ENCODE measurements around the gene MAGI2.

The MAGI2 gene

DNA sequence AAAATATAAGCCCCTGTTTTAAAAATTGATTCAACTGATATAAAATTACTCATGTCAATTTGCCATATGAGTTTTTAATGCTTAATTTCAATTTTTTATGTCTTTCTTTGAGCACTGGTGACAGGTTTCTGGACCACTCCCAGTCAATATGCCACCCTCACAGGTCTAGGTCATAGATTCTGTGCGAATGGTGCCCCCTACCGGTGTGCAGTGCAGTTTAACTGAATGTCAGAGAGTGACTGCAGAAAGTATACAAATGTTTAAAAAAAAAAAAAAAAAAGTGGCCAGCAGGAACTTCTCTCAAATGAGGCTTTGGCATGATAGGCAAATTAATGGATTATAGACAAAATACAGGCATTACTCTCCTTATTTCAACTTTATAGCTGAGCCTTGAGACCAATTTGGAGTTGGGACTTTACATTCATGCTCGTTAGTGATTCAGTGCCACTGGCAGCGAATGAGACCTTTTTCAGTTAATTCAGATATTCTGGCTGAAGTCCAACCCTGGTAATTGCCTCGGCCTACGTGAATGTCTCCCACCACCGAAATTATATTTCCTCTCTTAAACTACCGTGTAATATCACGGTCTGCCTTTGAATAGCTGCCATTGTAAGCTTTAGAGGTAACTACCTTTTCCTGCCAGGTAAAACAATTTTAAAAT, 1227.3 kb downstream of the MAGI2 start:
- peak; percentile 33 for DNase-seq (ENCODE audit: low read depth, low spot score)

DNA sequence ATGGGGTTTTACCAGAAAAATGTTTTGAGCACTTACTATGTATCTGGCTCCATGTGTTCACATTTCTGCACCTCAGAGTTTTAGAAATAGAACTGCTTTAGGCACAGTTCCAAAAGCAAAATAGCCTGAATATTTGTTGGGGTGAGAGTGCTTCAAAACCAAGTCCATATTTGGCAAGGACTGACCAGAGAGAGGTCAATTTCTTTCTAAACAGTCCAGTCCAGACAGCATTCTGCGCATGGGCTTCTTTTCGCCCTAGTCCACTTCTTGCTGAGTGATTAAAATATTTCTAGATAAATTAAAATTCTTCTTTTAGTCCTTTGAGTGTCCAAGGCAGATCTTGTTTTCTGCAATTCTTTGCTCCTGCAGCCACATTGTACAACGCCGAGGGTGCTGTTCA, 1227.9 kb downstream of the MAGI2 start:
- no peak for DNase-seq (ENCODE audit: low read depth, low spot score)

DNA sequence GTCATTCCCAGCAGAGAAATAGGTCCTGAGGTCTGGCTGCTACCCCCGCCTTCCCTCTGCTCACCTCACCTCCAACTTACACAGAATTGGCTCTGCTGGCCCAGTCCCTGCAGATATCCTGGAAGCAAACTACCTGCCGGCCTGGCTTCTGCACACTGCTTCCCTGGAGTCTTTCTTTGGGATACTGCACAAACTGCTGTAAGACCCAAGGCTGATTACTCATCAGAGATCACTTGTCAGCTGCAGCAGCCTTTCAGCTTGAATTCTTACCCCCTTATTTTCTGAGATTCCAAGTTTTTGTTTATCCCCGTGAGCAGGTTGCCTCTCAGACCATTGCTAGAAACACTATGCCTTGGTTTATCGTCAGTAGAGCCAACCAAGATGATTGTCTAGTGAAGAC, 1228.5 kb downstream of the MAGI2 start:
- no peak for DNase-seq (ENCODE audit: low read depth, low spot score)

GRCh38 chr7:78223598-78223997, 1229.9 kb downstream of the MAGI2 start:
- no peak for DNase-seq (ENCODE audit: low read depth, low spot score)

DNA sequence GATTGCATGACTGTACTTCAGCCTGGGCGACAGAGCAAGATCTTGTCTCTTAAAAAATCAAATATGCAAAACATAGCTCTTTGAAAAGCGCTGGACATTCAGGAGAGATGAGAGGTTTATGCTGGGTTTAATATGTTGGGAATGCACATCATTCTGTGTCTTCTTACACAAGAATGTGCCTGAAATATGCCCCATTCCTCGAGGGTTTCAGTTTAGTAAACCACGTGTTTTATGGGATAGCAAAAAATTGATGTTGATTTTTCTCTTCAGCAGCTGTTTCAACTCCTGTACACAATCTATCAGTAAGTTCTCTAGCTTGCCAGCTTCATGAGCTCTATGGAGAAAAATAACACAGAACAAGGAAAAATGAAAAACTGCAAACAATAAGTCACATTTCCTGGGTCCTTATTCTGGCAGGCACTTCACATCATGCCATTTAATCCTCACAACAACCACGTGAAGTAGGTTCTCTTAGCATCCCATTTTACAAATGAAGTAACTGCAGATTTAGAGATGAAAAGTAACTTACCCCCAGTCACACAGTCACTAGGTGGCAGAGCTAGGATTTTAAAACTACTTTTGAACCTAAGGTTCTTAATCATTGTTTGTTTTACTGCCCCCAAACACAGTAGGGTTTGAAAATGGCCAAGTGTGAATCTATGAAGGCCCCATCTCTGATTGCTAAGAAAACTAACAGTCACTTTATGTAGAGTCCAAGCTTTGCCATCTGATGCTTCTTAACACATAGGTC, 1231.3 kb downstream of the MAGI2 start:
- DNase-seq (ENCODE audit: low read depth, low spot score): no peak

DNA sequence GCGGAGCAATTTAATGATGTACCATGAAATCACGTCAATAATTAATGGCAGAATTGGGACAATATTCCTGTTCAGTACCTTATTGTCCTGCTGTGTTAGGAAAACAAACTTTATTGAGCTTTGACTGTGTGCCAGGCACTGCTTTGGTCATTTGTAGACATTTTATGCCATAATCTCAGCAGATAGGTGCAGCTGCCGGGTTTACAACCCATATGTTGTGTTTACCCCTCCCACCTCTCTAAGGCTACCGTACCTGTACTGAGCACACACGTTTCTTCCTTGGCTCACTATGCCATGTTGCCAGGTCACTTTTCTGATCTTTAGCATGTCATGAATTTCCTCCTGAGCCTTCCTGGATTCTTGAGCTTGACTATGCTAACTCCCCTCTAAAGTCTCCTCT, 1232.7 kb downstream of the MAGI2 start:
- DNase-seq (ENCODE audit: low read depth, low spot score): no peak

- DNase-seq (ENCODE audit: low read depth, low spot score): no peak
Observed at GRCh38 chr7:78218876-78219275, 1234.6 kb downstream of the MAGI2 start.

GRCh38 chr7:78218051-78218450, 1235.4 kb downstream of the MAGI2 start:
- no peak for DNase-seq (ENCODE audit: low read depth, low spot score)

- no peak for DNase-seq (ENCODE audit: low read depth, low spot score)
Observed at GRCh38 chr7:78215199-78215598, 1238.3 kb downstream of the MAGI2 start.

DNA sequence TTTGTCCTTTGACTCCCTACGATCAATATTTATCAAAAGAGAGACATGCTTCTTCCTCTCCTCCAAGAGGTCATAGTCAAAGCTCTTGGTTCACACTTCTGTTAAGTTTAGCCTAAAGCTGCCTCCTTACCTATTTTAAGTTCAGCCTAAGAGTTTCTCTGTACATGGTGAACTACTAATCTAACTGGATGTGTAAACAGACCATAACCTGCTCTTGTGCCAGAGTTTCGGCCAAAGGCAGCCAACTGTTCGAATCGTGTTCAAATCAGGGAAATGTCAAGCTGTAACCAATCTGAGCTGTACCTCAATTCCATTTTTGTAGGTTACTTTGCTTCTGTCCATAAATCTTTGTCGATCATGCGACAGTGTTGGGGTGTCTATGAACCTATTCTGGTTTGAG, 1240.1 kb downstream of the MAGI2 start:
- no peak for DNase-seq (ENCODE audit: low read depth, low spot score)

DNA sequence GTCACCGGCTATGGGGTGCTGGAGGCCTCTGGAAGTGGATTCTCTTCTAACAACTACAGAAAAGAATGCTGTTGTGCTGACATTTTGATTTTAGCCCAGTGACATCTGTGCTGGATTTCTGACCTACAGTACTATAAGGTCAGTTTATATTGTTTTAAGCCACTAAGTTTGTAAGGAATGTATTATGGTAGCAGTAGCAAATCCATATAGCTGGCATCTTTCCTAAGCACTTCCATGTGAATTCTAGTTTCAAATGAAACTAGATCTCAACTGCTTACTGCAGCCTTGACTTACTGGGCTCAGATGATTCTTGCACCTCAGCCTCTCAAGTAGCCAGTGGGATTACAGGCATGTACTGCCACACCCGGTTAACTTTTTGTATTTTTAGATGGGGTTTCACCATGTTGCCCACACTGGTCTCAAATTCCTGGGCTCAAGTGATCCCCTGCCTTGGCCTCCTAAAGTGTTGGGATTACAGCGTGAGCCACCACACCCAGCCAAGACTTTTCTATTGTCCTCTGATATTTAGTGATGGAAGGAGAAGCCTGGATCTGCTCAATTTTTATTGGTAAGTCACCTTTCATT, 1240.9 kb downstream of the MAGI2 start:
- no peak for DNase-seq (ENCODE audit: low read depth, low spot score)

GRCh38 chr7:78207269-78207668, 1246.2 kb downstream of the MAGI2 start:
- DNase-seq (ENCODE audit: low read depth, low spot score): no peak

- no peak for DNase-seq (ENCODE audit: low read depth, low spot score)
Observed at GRCh38 chr7:78206769-78207168, 1246.7 kb downstream of the MAGI2 start.

DNA sequence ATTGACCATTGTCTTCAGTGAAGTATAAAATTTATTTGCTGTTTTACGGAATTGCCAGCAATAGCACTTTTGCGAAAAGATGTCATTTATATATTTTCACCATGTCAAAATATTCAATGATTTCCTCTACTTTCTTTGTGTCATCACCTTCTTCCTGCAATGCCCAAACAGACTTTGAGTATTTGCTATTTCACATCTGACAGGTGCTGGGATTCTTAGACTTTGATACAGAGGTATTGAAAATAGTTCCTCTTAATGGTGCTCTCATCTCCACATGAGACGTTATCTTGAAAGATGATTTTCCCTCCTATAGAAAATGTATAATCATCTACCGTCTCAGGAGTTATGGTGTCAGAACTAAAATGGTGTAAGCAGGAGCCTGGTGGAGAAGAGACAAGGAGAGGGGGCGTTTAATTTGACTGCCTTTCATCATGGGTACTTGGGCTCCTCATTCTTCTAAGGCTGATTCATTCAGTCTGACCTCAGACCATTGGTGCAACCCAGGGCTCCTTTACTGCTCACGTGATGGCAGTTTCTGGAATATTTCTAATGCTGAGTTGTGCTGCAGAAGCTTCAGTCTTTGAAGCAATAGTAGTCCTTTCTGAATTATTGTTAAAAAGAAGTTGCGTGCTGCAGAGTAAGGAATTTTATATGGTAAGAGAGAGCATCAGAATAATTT, 1250.3 kb downstream of the MAGI2 start:
- DNase-seq (ENCODE audit: low read depth, low spot score): no peak

DNA sequence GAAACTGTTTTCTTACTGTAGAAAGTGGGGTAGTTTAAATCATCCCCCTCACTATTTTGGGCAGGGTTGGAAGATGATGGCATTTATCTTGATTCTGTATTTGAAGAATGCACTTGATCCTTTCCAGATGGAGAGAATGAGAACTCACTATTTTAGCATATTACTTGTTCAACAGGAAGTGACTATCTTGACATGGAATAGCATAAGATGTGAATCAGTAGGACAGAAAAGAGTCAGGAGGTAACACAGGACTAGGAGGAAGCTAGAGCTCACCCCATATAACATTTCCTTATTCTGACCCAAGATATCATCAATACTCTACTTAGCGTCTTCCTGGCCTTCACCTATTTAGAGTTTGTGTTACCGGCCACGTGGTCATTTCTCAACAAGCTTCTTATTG, 1254.7 kb downstream of the MAGI2 start:
- no peak for DNase-seq (ENCODE audit: low read depth, low spot score)

- no peak for DNase-seq (ENCODE audit: low read depth, low spot score)
Observed at GRCh38 chr7:78197447-78197846, 1256.0 kb downstream of the MAGI2 start.

- no peak for DNase-seq (ENCODE audit: low read depth, low spot score)
Observed at GRCh38 chr7:78195281-78195680, 1258.2 kb downstream of the MAGI2 start.

GRCh38 chr7:78194611-78195010, 1258.9 kb downstream of the MAGI2 start:
- DNase-seq (ENCODE audit: low read depth, low spot score): no peak

DNA sequence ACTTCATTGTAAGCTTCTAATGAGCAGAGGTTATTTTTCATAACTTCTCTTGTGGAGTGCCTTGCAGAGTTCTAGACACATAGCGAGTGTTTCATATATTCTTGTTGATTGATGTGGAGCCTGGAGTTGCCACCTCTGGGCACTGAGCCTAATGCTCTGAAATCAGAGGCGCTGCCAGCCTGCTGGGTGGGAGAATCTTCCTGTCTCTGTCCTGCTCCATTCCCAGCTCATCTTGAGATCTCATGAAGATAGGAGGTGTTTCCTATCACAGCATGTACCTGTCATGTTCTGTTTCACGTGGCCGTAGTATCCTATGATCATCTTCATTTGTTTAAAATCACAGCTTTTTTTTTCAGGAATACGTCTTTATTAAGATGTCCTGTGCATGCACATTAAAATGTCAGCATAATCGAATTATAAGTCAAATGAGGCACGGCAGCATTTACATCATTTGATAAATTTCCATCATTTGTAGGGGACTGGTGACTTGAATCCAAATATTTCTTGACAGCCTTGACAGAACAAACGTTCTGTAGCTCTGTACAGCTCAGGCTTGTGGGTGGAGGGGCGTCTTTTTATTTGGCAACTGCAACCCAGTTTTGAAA, 1261.9 kb downstream of the MAGI2 start:
- no peak for DNase-seq (ENCODE audit: low read depth, low spot score)

DNA sequence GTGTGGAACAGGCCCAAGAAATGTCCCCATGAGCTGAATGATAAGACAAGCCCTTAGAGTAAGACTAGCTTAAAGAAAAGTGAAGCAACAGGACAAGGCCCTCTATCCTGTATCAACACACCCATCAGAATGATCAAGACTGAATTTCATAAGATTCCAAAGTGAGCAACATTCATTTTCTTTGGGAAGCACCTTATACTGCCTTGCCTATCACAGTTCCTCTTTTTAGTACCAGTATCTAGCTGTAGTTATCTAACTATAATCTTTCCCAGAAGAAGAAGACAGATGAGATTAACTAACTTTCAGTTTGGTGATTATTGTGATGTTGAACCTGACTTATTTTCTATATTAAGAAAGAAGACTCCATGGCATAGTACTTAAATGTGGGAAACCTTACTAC, 1263.7 kb downstream of the MAGI2 start:
- DNase-seq (ENCODE audit: low read depth, low spot score): no peak

GRCh38 chr7:78185149-78185745, 1268.2 kb downstream of the MAGI2 start:
- DNase-seq (ENCODE audit: low read depth, low spot score): no peak

DNA sequence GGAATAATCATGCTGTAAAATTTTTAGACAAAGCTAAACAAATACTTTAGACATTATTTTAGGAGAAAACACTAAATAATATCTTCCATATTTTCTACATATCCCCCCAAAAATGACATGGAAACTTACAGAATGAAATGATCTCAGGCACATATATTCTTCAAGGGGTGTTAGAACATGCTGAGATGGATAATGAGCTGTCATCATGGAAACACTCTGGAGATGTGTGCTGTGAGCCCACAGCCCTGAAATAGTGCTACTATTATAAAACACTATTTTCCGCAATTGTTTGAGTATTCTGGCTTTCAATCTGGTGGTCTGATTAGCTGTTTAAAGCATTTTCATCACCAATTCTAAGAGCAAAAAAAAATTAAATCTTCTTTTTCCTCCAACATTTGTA, 1269.2 kb downstream of the MAGI2 start:
- no peak for DNase-seq (ENCODE audit: low read depth, low spot score)
